A673 (cell line): ENCODE measurements around the gene ANO1.

Source experiments
- CTCF ChIP-seq: fragments of 300-800, 200-600 bp; sonication (generic); conservative IDR thresholded peaks from 2 replicates; pipeline ENCODE4 v1.5.1; 2017; ENCODE audit warnings: low read depth, mild to moderate bottlenecking, antibody characterized with exemption, low read length, moderate library complexity, mixed read lengths
- EZH2 ChIP-seq: fragments of 200-600 bp; sonication (generic); IDR thresholded peaks from 2 replicates; pipeline ENCODE4 v1.6.1; 2017; ENCODE audit warnings: borderline replicate concordance, low read depth, mild to moderate bottlenecking, mixed read lengths, antibody characterized with exemption, low read length; ENCODE audit not compliant: poor library complexity, severe bottlenecking

GRCh38 chr11:70205766-70206165 lies 127.6 kb downstream of the ANO1 start:
- no peak for TF ChIP-seq CTCF
- TF ChIP-seq EZH2 = no peak
